ENCODE results near the gene METTL25.

METTL25 gene

GRCh38 chr12:82473111-82473754 is 114.9 kb downstream of the METTL25 start:
- DNase-seq: no peak

GRCh38 chr12:82474181-82474797 is 116.0 kb downstream of the METTL25 start:
- no peak for DNase-seq

- DNase-seq: no peak
Measured at GRCh38 chr12:82474798-82475184, 116.5 kb downstream of the METTL25 start.

- DNase-seq: no peak
Measured at GRCh38 chr12:82475211-82475610, 116.9 kb downstream of the METTL25 start.

- DNase-seq: no peak
Measured at GRCh38 chr12:82476511-82476910, 118.2 kb downstream of the METTL25 start.

- DNase-seq: no peak
Measured at GRCh38 chr12:82479511-82479910, 121.2 kb downstream of the METTL25 start.

- no peak for DNase-seq
Measured at GRCh38 chr12:82480606-82481005, 122.3 kb downstream of the METTL25 start.

GRCh38 chr12:82481954-82482353 is 123.6 kb downstream of the METTL25 start:
- no peak for DNase-seq

GRCh38 chr12:82486524-82487235 is 128.4 kb downstream of the METTL25 start:
- DNase-seq: no peak

GRCh38 chr12:82504409-82504808 is 146.1 kb downstream of the METTL25 start:
- DNase-seq: no peak

- no peak for DNase-seq
Measured at GRCh38 chr12:82505150-82505549, 146.8 kb downstream of the METTL25 start.

GRCh38 chr12:82507686-82508085 is 149.4 kb downstream of the METTL25 start:
- no peak for DNase-seq

GRCh38 chr12:82510386-82510785 is 152.1 kb downstream of the METTL25 start:
- DNase-seq: no peak

GRCh38 chr12:82514880-82515279 is 156.6 kb downstream of the METTL25 start:
- DNase-seq: no peak

GRCh38 chr12:82515652-82516051 is 157.3 kb downstream of the METTL25 start:
- DNase-seq: no peak

GRCh38 chr12:82517027-82517426 is 158.7 kb downstream of the METTL25 start:
- no peak for DNase-seq

- no peak for DNase-seq
Measured at GRCh38 chr12:82517808-82518207, 159.5 kb downstream of the METTL25 start.

- no peak for DNase-seq
Measured at GRCh38 chr12:82519510-82519909, 161.2 kb downstream of the METTL25 start.

- DNase-seq: no peak
Measured at GRCh38 chr12:82522285-82522684, 164.0 kb downstream of the METTL25 start.

GRCh38 chr12:82522762-82523161 is 164.4 kb downstream of the METTL25 start:
- DNase-seq: no peak

GRCh38 chr12:82523996-82524395 is 165.7 kb downstream of the METTL25 start:
- DNase-seq: no peak

- no peak for DNase-seq
Measured at GRCh38 chr12:82524641-82525040, 166.3 kb downstream of the METTL25 start.

- no peak for DNase-seq
Measured at GRCh38 chr12:82525616-82526015, 167.3 kb downstream of the METTL25 start.

GRCh38 chr12:82527165-82527780 is 168.9 kb downstream of the METTL25 start:
- DNase-seq: peak; percentile 22 to 58

Measured in NCI-H187 (cell line).